HepG2 (cell line): Measurements from ENCODE around the gene CCL19. TPM values are rescaled to one million over a fixed set of nuclear protein-coding genes. Genes with fewer than 3 reads are reported as not detected.

Source experiments
- AKNA ChIP-seq: sonication (generic); formaldehyde crosslinking; IDR thresholded peaks from 2 replicates; pipeline ENCODE4 v1.4.0; 2020; ENCODE audit warnings: missing genetic modification reagents, borderline replicate concordance
- ETV6 ChIP-seq: sonication (generic); formaldehyde crosslinking; conservative IDR thresholded peaks from 2 replicates; pipeline ENCODE4 v1.4.0; 2020; ENCODE audit warnings: missing genetic modification reagents
- NCOR1 ChIP-seq: fragments of 200-600 bp; sonication (generic); IDR thresholded peaks from 2 replicates; pipeline ENCODE4 v1.7.0; 2017; ENCODE audit warnings: antibody characterized with exemption, low read length, borderline replicate concordance
- NFIB ChIP-seq: sonication (generic); formaldehyde crosslinking; IDR thresholded peaks from 2 replicates; pipeline ENCODE4 v1.9.0; 2021; ENCODE audit warnings: missing genetic modification reagents, mild to moderate bottlenecking, borderline replicate concordance
- RFXAP ChIP-seq: sonication (generic); formaldehyde crosslinking; IDR thresholded peaks from 2 replicates; pipeline ENCODE4 v1.4.0; 2020; ENCODE audit warnings: missing genetic modification reagents, borderline replicate concordance
- SATB2 ChIP-seq: sonication (generic); formaldehyde crosslinking; IDR thresholded peaks from 2 replicates; pipeline ENCODE4 v1.5.0; 2020; ENCODE audit warnings: missing genetic modification reagents
- STAG1 ChIP-seq: sonication (generic); formaldehyde crosslinking; IDR thresholded peaks from 2 replicates; pipeline ENCODE4 v1.4.0; 2020; ENCODE audit warnings: missing genetic modification reagents
- TBP ChIP-seq: sonication (generic); formaldehyde crosslinking; IDR thresholded peaks from 2 replicates; pipeline ENCODE4 v1.5.0; 2020; ENCODE audit warnings: missing genetic modification reagents
- TSC22D2 ChIP-seq: sonication (generic); formaldehyde crosslinking; IDR thresholded peaks from 2 replicates; pipeline ENCODE4 v1.5.1; 2020; ENCODE audit warnings: missing genetic modification reagents, mild to moderate bottlenecking, borderline replicate concordance
- ZBTB10 ChIP-seq: sonication (generic); formaldehyde crosslinking; IDR thresholded peaks from 2 replicates; pipeline ENCODE4 v1.4.0; 2020; ENCODE audit warnings: missing genetic modification reagents, borderline replicate concordance
- ZBTB2 ChIP-seq: sonication (generic); formaldehyde crosslinking; IDR thresholded peaks from 2 replicates; pipeline ENCODE4 v1.8.0; 2022; ENCODE audit warnings: low read depth, missing genetic modification reagents
- ZNF17 ChIP-seq: sonication (generic); formaldehyde crosslinking; IDR thresholded peaks from 2 replicates; pipeline ENCODE4 v1.5.0; 2020; ENCODE audit warnings: mild to moderate bottlenecking, missing genetic modification reagents
- ZNF660 ChIP-seq: sonication (generic); formaldehyde crosslinking; IDR thresholded peaks from 2 replicates; pipeline ENCODE4 v1.5.1; 2020; ENCODE audit warnings: mild to moderate bottlenecking, low read depth, missing genetic modification reagents, borderline replicate concordance
- polyA plus RNA-seq, 8 experiments: library from polyadenylated mRNA; depleted of rRNA in 3 of 8; stranded (reverse) in 7 of 8; unstranded in 1 of 8; fragments of >200 nt; fragmentation: Illumina TruSeq in 4 of 8; extraction: Trizol in 4 of 8; gene quantifications; 2 replicates each; pipeline versions ENCODE4 v1.2.1 to v1.2.3, GENCODE V29; 2011 to 2016; ENCODE audit warnings: low read depth in 4 of 8, missing spikeins in 1 of 8, mixed read lengths in 1 of 8; ENCODE audit not compliant: insufficient read depth in 1 of 8
- total RNA-seq, 5 experiments: library from RNA; depleted of rRNA; stranded (reverse); fragments of >200 nt; fragmentation: Illumina TruSeq; extraction: Trizol; gene quantifications; 2 replicates each; pipeline ENCODE4 v1.2.3, GENCODE V29; 2016; ENCODE audit warnings: low read depth in 1 of 5
- TF ChIP-seq, protein P1 (sequence below): sonication (generic); formaldehyde crosslinking; IDR thresholded peaks from 2 replicates; pipeline ENCODE4 v1.5.0; 2020; ENCODE audit warnings: missing genetic modification reagents

The CCL19 gene
- total and polyA plus RNA-seq, 2 of the 13 experiments (the other 11 are each of a cell fraction or from before 2014, with no cell fraction given), result not detected

DNA sequence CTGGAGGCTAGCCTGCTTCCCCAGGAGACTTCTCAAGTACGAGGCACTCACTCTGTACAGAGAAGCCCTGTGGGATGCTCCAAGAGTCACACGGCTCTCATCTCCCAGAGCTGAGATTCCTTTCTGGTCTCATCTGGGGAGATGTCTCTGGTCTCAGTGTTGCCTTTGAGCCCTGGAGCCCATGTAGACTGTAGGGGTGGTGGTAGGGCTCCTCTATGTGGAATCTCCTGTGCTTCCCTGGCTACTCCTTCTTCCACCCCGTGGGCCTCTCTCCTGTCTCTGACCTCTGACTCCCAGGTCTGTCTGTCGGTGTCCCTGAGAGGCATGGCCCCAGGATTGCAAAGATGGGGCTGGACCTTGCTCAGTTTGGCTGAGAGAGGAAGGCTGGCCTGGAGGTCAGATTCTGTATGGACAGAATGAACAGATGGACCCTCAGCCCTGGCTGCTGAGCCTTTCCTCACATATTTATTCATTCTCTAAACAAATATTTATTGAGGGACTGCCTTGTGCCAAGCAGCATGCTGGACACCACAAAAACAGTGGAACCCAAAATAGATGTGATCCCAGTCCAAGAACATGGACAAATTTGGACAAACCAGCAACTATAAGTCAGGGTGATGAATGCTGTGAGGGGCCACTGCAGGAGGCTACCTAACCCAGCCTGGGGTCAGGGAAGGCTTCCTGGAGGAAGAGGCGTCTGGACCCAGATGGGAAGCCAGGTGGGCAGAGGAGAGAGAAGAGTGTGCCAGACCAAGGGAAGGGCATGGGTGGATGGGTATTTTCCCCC, 2.6 kb downstream of the CCL19 start (continued):
- TF ChIP-seq AKNA (CRISPR knock-in tag), result no peak
- TF ChIP-seq SATB2 (CRISPR knock-in tag), result no peak
- TF ChIP-seq STAG1 (CRISPR knock-in tag), result no peak
- TF ChIP-seq NFIB (CRISPR knock-in tag), result no peak
- no peak for TF ChIP-seq ZNF660 (CRISPR knock-in tag)
- TF ChIP-seq ETV6 (CRISPR knock-in tag), result no peak
- TF ChIP-seq TBP (CRISPR knock-in tag), result no peak
- TF ChIP-seq RFXAP, result no peak
- no peak for TF ChIP-seq ZNF17 (CRISPR knock-in tag)
- TF ChIP-seq NCOR1, result peak; percentile 68
- TF ChIP-seq ZBTB2 (CRISPR knock-in tag), result no peak
- TF ChIP-seq, protein P1, sequence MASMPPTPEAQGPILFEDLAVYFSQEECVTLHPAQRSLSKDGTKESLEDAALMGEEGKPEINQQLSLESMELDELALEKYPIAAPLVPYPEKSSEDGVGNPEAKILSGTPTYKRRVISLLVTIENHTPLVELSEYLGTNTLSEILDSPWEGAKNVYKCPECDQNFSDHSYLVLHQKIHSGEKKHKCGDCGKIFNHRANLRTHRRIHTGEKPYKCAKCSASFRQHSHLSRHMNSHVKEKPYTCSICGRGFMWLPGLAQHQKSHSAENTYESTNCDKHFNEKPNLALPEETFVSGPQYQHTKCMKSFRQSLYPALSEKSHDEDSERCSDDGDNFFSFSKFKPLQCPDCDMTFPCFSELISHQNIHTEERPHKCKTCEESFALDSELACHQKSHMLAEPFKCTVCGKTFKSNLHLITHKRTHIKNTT (CRISPR knock-in tag), result no peak
- no peak for TF ChIP-seq TSC22D2 (CRISPR knock-in tag)
- no peak for TF ChIP-seq ZBTB10 (CRISPR knock-in tag)
